GM19238 (cell line): Measurements from ENCODE around the gene EDNRA.

Experiments used
- DNase-seq: peaks from one replicate; pipeline ENCODE4 v3.0.0; 2011; ENCODE audit warnings: low spot score; ENCODE audit not compliant: insufficient read length

Gene EDNRA

DNA sequence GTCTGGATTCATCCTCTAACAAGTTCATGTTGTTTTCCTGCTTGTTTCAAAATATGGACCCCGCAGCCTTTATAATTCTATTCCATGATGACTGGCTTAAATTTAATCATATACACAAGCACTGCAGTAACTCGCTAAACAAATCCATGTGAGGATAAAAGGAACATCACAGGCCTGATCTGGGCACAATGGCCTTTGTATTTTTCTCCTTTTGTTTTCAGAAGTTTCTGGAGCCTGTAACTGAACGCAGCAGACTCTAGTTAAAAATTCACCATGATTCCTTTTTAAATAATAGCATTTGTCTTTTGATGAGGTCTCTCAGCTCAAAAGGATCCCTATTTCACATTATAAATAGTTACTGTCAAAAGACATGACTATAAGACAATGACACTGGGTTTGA is 106.1 kb downstream of the EDNRA start:
- no peak for DNase-seq

- no peak for DNase-seq
Observed at GRCh38 chr4:147589586-147589985, 108.7 kb downstream of the EDNRA start.

GRCh38 chr4:147590249-147590920 is 109.5 kb downstream of the EDNRA start:
- DNase-seq: peak; percentile 13

DNA sequence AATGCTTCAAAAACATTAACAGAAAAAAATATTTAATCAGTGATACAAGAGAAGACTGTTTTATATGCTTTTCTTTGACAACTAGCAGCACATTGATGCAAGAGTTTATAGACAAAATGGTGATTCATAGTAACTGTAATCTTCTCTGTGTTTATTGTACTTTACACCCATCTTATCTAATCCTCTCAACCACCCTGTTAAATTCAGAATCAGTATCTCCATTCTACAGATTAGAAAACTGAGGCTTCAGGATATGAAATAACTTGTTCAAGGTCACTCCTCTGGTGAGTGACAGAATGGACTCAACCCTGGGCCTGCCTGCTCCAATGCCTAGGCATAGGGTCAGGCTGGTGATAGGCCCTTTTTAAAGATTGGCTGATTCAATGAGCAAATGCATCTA is 110.2 kb downstream of the EDNRA start:
- no peak for DNase-seq

GRCh38 chr4:147594107-147594506 is 113.2 kb downstream of the EDNRA start:
- no peak for DNase-seq
